ENCODE results near the gene TCP10L. TPM values are rescaled to one million over a fixed set of nuclear protein-coding genes. Genes with fewer than 3 reads are reported as not detected.
A peak's percentile ranks its signal among the peaks of the same experiment; 100 is the strongest.

Gene TCP10L
- polyA plus RNA-seq, 1 experiment, result 0.12 TPM

GRCh38 chr21:32572574-32573420 lies 12.5 kb downstream of the TCP10L start:
- POLR2A ChIA-PET, result no interaction called here
- CTCF ChIA-PET, result interaction anchor here (1.7 kb wide), 2 partner anchors 15 to 28 kb away, joined by 3 to 4 read pairs; no protein-coding TSS in a partner anchor
- no peaks in the 10 kb centered on the region; the same call in 1 of the 2 replicates for H3K9me3 ChIP-seq (ENCODE audit: control insufficient read depth, insufficient read depth, low read length)
- H3K27ac ChIP-seq (ENCODE audit: low read depth, low read length), result no peak overlapping the region
- peaks cover 24% of the 10 kb centered on the region for H3K27me3 ChIP-seq (ENCODE audit: control insufficient read depth, insufficient read depth, low read length)
- no peak for DNase-seq (ENCODE audit: low read depth, low spot score)
- no peak overlapping the region for H3K4me3 ChIP-seq (ENCODE audit: low read depth, low read length)
- TF ChIP-seq CTCF (IDR thresholded peaks at IDR 0.05; ENCODE audit: low read depth, low read length), result no peak

- DNase-seq (ENCODE audit: low read depth, low spot score), result no peak
- Histone ChIP-seq H3K27ac (ENCODE audit: low read depth, low read length) (no peak overlapping the region), H3K4me3 (ENCODE audit: low read depth, low read length) (no peak overlapping the region), H3K27me3 (ENCODE audit: control insufficient read depth, insufficient read depth, low read length) (peaks cover 17% of the 10 kb centered on the region), H3K9me3 (ENCODE audit: control insufficient read depth, insufficient read depth, low read length) (no peaks in the 10 kb centered on the region; the same call in none of the 2 replicates)
- TF ChIP-seq CTCF (IDR thresholded peaks at IDR 0.05; ENCODE audit: low read depth, low read length), result no peak
- ChIA-PET POLR2A (no interaction called here), CTCF (interaction anchor here (0.6 to 4.2 kb wide), 14 partner anchors 10 to 861 kb away, joined by 3 to 43 read pairs (median 4); no protein-coding TSS in a partner anchor)
Measured at GRCh38 chr21:32570456-32570855, 14.9 kb downstream of the TCP10L start.

- peak; percentile 89 for TF ChIP-seq CTCF (IDR thresholded peaks at IDR 0.05; ENCODE audit: low read depth, low read length)
- Histone ChIP-seq H3K27ac (ENCODE audit: low read depth, low read length) (peak overlapping the region; percentile 86), H3K27me3 (ENCODE audit: control insufficient read depth, insufficient read depth, low read length) (peaks cover 9% of the 10 kb centered on the region), H3K9me3 (ENCODE audit: control insufficient read depth, insufficient read depth, low read length) (no peaks in the 10 kb centered on the region; the same call in none of the 2 replicates), H3K4me3 (ENCODE audit: low read depth, low read length) (peak overlapping the region; percentile 73)
- POLR2A ChIA-PET, result interaction anchor here (0.7 to 1.0 kb wide), 2 partner anchors 53 to 120 kb away, joined by 4 read pairs; no protein-coding TSS in a partner anchor
- CTCF ChIA-PET, result interaction anchor here (0.6 to 4.2 kb wide), 27 partner anchors 9 to 311 kb away, joined by 3 to 43 read pairs (median 4); partner anchors contain the start of gene TCP10L
- DNase-seq (ENCODE audit: low read depth, low spot score), result peak; percentile 53
Measured at GRCh38 chr21:32569261-32570230, 15.8 kb downstream of the TCP10L start.

GRCh38 chr21:32567626-32568025 lies 17.7 kb downstream of the TCP10L start:
- Histone ChIP-seq H3K27ac (ENCODE audit: low read depth, low read length) (no peak overlapping the region), H3K4me3 (ENCODE audit: low read depth, low read length) (no peak overlapping the region), H3K9me3 (ENCODE audit: control insufficient read depth, insufficient read depth, low read length) (no peaks in the 10 kb centered on the region; the same call in none of the 2 replicates), H3K27me3 (ENCODE audit: control insufficient read depth, insufficient read depth, low read length) (no peaks in the 10 kb centered on the region)
- ChIA-PET POLR2A (no interaction called here), CTCF (interaction anchor here (1.3 to 1.6 kb wide), 2 partner anchors 33 to 153 kb away, joined by 7 to 8 read pairs; no protein-coding TSS in a partner anchor)
- no peak for TF ChIP-seq CTCF (IDR thresholded peaks at IDR 0.05; ENCODE audit: low read depth, low read length)
- DNase-seq (ENCODE audit: low read depth, low spot score), result no peak
